ENCODE measurements around the gene PARD3B. TPM values are rescaled to one million over a fixed set of nuclear protein-coding genes. Genes with fewer than 3 reads are reported as not detected.

The PARD3B gene
- total RNA-seq, 1 experiment from 2014 or later, result 3.6 TPM

- DNase-seq (ENCODE audit: low read depth, low spot score) (no peak), ATAC-seq (no peak)
- Histone ChIP-seq H3K27ac (ENCODE audit: low read length) (no peak overlapping the region), H3K36me3 (ENCODE audit: control insufficient read depth, insufficient read depth, low read length) (no peaks in the 10 kb centered on the region), H3K27me3 (ENCODE audit: control insufficient read depth, insufficient read depth, low read length) (no peaks in the 10 kb centered on the region), H3K4me3 (ENCODE audit: low read depth in 2 of 2, low read length in 2 of 2) (no peak overlapping the region), H3K4me1 (ENCODE audit: control insufficient read depth, insufficient read depth, low read length) (no peaks in the 10 kb centered on the region), H3K9me3 (ENCODE audit: control insufficient read depth, insufficient read depth, low read depth, low read length) (no peaks in the 10 kb centered on the region)
- BruUV-seq (replicated peaks), result no TSS peak
- intact Hi-C loops (cut with micrococcal nuclease; ENCODE audit: unreplicated experiment) (no loop called here), in situ Hi-C loops (cut with HindIII; ENCODE audit: low pct_unique_long_range_greater_than_20kb, low sequenced_read_pairs) (no loop called here)
- TF ChIP-seq, protein P1, sequence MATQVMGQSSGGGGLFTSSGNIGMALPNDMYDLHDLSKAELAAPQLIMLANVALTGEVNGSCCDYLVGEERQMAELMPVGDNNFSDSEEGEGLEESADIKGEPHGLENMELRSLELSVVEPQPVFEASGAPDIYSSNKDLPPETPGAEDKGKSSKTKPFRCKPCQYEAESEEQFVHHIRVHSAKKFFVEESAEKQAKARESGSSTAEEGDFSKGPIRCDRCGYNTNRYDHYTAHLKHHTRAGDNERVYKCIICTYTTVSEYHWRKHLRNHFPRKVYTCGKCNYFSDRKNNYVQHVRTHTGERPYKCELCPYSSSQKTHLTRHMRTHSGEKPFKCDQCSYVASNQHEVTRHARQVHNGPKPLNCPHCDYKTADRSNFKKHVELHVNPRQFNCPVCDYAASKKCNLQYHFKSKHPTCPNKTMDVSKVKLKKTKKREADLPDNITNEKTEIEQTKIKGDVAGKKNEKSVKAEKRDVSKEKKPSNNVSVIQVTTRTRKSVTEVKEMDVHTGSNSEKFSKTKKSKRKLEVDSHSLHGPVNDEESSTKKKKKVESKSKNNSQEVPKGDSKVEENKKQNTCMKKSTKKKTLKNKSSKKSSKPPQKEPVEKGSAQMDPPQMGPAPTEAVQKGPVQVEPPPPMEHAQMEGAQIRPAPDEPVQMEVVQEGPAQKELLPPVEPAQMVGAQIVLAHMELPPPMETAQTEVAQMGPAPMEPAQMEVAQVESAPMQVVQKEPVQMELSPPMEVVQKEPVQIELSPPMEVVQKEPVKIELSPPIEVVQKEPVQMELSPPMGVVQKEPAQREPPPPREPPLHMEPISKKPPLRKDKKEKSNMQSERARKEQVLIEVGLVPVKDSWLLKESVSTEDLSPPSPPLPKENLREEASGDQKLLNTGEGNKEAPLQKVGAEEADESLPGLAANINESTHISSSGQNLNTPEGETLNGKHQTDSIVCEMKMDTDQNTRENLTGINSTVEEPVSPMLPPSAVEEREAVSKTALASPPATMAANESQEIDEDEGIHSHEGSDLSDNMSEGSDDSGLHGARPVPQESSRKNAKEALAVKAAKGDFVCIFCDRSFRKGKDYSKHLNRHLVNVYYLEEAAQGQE (IDR thresholded peaks at IDR 0.05; ENCODE audit: insufficient read depth in 1 of 2, low read depth in 2 of 2, low read length in 1 of 2), result no peak
- TF ChIP-seq CTCF (IDR thresholded peaks at IDR 0.05), result no peak
- TF ChIP-seq POLR2AphosphoS5 (IDR thresholded peaks at IDR 0.05; ENCODE audit: low read depth, low read length), result no peak
- TF ChIP-seq SIN3A (IDR thresholded peaks at IDR 0.05; ENCODE audit: borderline replicate concordance, insufficient read depth, low read depth, low read length), result no peak
- no peak for TF ChIP-seq TCF7L2 (IDR thresholded peaks at IDR 0.05; ENCODE audit: low read depth, low read length)
- ChIA-PET CTCF (no interaction called here), POLR2A (no interaction called here)
These were observed 234.5 kb downstream of the PARD3B start for GRCh38 chr2:204779771-204780170.

DNA sequence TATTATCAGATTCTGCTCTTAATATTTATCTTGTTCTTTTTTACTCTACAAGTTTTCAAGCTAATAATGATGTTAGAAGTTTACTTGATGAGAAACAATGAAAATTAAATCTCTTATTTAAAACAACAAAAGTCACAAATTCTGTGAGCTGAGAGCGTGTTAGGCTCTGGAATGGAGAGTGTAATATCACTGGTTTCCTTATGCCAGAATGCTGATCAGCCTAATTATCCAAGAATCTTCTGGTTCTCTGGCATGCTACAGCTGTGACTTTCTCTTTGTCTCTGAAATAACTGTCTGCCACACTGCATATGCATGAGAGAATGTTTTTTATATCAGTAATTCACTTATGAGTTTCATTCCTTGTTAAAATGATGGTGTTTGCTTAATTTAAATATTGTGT lies 236.7 kb downstream of the PARD3B start:
- Histone ChIP-seq H3K4me3 (ENCODE audit: low read depth in 2 of 2, low read length in 2 of 2) (no peak overlapping the region), H3K36me3 (ENCODE audit: control insufficient read depth, insufficient read depth, low read length) (no peaks in the 10 kb centered on the region), H3K9me3 (ENCODE audit: control insufficient read depth, insufficient read depth, low read depth, low read length) (no peaks in the 10 kb centered on the region), H3K27ac (ENCODE audit: low read length) (no peak overlapping the region), H3K27me3 (ENCODE audit: control insufficient read depth, insufficient read depth, low read length) (no peaks in the 10 kb centered on the region), H3K4me1 (ENCODE audit: control insufficient read depth, insufficient read depth, low read length) (no peaks in the 10 kb centered on the region)
- ATAC-seq (no peak), DNase-seq (ENCODE audit: low read depth, low spot score) (no peak)
- in situ Hi-C loops (cut with HindIII; ENCODE audit: low pct_unique_long_range_greater_than_20kb, low sequenced_read_pairs), result no loop called here
- POLR2A ChIA-PET, result no interaction called here
- intact Hi-C loops (cut with micrococcal nuclease; ENCODE audit: unreplicated experiment), result no loop called here
- no peak for TF ChIP-seq CTCF (IDR thresholded peaks at IDR 0.05)
- no peak for TF ChIP-seq SIN3A (IDR thresholded peaks at IDR 0.05; ENCODE audit: borderline replicate concordance, insufficient read depth, low read depth, low read length)
- TF ChIP-seq TCF7L2 (IDR thresholded peaks at IDR 0.05; ENCODE audit: low read depth, low read length), result no peak
- TF ChIP-seq, protein P1 (IDR thresholded peaks at IDR 0.05; ENCODE audit: insufficient read depth in 1 of 2, low read depth in 2 of 2, low read length in 1 of 2), result no peak
- TF ChIP-seq POLR2AphosphoS5 (IDR thresholded peaks at IDR 0.05; ENCODE audit: low read depth, low read length), result no peak
- CTCF ChIA-PET, result no interaction called here
- BruUV-seq (replicated peaks), result no TSS peak

Data from Panc1 (cell line).